Activated CD4-positive, alpha-beta T cell treated with anti-CD3 and anti-CD28 coated beads for 4 hours (primary cell): Measurements from ENCODE around the gene ST6GALNAC3.

ENCODE experiments used
- DNase-seq, 2 donors: peaks; one replicate each; pipeline ENCODE4 v3.0.0-alpha.2; 2020

The ST6GALNAC3 gene

DNA sequence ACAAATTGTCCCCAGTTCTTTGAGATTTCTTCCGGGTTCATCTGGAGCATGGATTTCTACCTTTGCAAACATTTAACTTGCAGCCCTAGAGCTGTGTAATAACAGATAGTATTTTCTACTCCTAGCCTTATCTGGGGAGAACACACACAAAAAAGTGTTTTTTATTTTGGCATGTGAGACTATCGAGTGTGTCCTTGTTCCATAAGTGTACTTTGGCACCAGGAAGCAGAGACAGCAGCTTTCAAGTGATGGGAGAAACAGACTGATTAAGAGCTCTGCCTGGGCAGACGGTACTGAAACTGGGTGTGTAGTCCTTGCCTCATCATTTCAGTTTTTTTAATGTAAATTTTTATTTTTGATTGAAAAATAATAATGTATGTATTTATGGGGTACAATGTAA lies 297.4 kb downstream of the ST6GALNAC3 start:
- DNase-seq = no peak

DNA sequence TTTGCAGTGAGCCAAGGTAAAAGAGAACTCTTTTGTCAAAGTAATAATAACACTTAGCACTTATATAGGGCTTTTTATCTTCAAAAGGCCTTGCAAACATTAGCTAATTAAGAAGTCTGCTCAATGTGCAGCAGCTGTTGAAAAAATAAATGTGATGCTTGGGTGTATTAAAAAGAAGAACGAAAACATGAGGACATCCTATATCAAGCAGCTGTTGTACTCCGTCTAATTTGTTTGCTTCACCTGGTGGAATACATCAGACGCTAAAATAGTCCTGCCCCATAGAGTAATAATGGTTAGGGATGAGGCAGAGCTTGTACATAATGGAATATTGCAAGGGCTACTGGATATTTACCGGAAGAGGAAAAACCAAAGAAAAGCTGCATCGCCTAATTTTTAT lies 299.5 kb downstream of the ST6GALNAC3 start:
- no peak for DNase-seq

DNA sequence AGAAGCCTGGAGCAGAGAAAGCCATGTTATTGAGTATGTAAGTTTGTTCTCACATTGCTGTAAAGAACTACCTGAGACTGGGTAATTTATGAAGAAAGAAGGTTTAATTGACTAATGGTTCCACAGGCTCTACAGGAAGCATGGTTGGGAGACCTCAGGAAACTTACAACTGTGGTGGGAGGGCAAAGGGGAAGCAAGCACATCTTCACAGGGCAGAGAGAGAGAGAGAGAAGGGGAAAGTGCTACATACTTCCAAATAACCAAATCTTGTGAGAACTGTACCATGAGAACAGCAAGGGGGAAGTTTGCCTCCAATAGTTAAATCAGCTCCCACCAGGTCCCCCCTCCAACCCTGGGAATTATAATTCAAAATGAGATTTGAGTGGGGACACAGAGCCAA lies 302.7 kb downstream of the ST6GALNAC3 start:
- no peak for DNase-seq

DNA sequence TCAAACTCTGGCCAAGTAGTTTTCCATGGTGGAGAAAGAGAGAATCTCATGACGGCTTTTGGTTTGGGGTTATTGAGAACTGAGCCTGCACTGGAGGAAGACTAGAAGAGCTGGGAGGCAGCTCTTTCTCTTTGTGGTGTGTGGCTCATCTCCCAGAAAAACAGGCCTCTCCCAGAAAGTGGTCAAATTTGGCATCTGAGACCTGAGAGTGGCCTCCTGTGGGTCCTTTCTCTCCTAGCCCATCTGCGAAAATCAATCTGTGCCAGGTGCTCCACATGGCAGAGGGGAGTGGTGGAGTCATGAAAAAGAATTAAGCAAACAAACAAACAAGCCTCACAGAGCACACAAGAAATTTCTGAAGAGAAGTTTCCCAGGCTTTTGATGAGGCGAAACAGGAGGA lies 305.0 kb downstream of the ST6GALNAC3 start:
- no peak for DNase-seq

GRCh38 chr1:76381450-76382097 lies 307.0 kb downstream of the ST6GALNAC3 start:
- no peak for DNase-seq

- DNase-seq = no peak
These were observed 313.7 kb downstream of the ST6GALNAC3 start for GRCh38 chr1:76388261-76388660.

GRCh38 chr1:76390456-76390855 lies 315.9 kb downstream of the ST6GALNAC3 start:
- DNase-seq = no peak

DNA sequence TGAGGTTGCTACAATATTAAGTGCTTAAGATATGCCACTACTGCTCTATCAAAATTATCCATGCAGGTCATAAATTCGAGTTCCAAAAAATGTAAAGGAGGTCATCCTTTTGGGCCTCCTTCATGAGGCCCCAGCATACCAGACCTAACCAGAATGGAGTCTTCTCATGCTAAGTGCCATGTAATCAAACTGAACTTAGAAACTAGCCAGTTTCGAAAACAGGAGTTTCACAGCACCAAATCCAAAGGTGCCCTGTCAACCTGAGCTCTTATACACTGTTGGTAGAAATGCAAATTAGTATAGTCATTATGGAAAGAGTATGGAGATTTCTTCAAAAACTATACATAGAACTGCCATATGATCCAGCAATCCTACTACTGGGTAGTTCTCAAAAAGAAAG lies 320.5 kb downstream of the ST6GALNAC3 start:
- DNase-seq = no peak

- no peak for DNase-seq
These were observed 327.6 kb downstream of the ST6GALNAC3 start for GRCh38 chr1:76402128-76402527.

DNA sequence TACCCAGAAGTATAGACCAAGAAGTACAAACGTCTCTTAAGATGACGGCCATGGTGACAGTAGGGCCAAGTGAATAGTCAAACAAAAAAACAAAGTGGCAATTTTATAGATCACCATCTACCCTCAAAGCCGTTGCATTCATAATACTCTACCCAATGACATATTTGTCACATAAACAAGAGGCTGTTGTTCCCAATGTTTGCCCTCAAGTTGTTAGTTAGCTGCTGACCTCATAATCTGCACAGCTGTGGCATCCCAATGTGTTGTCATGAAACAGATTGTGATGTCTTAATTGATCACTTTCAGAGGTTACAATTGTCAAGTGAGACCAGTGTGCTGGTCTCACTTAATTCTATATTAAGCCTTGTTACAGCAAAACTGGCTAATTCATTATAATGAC lies 333.8 kb downstream of the ST6GALNAC3 start:
- no peak for DNase-seq

DNA sequence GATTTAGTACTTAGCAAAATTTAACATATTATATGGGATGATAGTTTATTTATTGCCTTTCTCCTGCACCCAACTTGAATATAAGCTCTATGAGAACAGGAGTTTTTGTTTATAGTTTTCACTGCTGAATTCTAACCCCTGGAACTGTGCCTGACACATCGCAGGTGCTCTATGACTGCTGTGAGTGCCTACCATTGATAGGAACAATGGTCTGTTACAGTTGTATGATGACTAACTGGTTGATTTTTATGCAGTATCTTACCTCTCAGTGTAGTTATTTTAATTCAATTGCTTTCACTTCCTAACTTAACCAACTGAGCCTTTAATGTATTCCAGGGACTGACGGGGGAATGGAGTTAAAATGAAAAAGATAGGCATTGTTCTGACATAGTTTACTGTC lies 336.0 kb downstream of the ST6GALNAC3 start:
- DNase-seq = no peak

- no peak for DNase-seq
These were observed 344.0 kb downstream of the ST6GALNAC3 start for GRCh38 chr1:76418531-76418930.

DNA sequence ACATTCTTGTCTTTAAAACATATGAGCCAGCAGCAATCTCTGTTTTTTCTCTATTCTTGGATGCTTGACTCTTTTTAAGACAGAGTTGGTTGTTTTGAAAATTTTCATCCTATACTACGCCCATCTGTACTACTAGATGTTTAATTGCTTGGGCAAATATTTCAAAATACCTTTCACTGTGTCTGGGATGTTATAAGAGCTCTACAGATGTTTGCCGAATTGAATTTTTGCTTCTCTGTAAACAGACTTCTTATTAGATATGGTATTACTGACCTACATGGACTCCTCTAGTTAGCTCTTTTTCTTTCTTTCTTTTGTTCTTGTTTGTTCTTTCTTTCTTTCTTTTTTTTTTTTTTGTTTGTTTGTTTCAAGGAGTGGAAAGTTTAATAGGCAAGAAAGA lies 345.1 kb downstream of the ST6GALNAC3 start:
- DNase-seq = no peak

GRCh38 chr1:76425201-76426145 lies 350.9 kb downstream of the ST6GALNAC3 start:
- no peak for DNase-seq

GRCh38 chr1:76426606-76427005 lies 352.1 kb downstream of the ST6GALNAC3 start:
- no peak for DNase-seq

DNA sequence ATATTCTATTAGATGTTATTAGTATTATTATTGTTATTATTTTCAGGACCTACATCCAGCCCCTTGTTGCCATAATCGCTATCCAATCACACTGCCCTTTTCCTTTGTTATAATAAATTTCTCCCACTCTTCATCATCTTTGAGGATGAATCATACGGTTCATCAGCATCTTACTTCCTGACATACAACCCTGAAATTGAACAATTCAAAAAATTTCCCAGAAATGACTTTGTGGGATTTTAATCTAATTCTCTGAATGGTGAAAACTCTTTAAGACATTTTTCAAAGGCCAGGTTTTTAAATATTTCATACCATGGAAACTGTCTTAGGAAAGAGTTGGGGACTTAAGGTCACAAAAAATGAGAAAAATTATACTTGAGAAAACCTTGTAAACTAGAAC lies 353.5 kb downstream of the ST6GALNAC3 start:
- no peak for DNase-seq

GRCh38 chr1:76430531-76430930 lies 356.0 kb downstream of the ST6GALNAC3 start:
- no peak for DNase-seq

DNA sequence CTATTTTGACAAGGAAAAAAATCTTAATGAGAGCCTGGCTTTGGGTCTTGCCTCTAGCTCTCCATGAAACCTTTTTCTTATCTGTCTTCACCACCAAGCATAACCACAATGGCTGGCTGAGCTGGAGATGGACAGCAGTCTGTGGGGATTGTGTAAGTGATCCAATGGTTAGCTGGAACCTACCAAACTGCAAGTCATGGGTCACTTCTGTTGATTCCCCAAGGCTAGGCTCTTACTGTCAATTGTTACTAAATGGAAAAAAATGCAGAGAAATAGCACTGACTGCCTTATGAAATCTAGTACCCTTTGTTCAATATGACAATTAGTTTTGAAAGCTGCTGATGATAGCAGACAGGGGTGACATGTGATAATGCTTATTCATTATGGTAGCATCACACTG lies 359.0 kb downstream of the ST6GALNAC3 start:
- no peak for DNase-seq

DNA sequence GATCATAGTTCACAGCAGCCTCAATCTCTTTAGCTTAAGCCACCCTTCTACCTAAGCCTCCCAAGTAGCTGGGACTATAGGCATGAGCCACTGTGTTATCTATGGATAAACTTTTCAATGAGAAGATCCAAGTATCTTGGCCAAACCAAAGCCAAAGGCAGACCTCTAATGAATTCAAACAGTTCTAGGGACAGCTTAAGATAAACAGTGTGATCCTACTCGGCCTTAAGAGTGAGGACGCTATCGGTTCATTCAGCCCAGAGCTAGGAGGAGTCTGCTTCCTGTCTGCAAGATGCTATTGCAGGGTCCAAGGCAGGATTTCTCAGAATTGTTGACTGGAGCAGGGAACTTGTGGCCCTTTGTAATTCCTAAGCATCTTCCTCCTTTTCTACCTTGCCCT lies 368.7 kb downstream of the ST6GALNAC3 start:
- no peak for DNase-seq

DNA sequence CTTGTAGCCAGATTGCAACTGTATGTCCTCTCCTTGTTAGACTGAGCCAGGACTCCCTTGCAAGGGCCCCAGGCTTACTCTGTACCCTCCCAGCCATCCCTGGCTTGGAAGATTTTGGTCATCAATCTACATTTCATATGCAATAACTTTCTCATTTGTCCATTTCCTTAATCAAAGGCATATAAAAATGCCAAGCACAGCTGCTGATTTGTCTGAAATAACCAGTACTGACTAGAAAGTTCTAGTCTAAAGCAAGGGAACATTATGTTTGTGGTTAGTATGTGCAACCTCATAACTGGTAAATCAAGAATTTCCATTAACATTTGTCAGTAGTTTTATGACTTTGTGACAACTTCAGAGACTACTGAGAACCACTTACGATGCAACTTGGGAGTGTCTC lies 370.2 kb downstream of the ST6GALNAC3 start:
- no peak for DNase-seq

- DNase-seq = no peak
These were observed 375.7 kb downstream of the ST6GALNAC3 start for GRCh38 chr1:76450229-76450628.

- no peak for DNase-seq
These were observed 388.7 kb downstream of the ST6GALNAC3 start for GRCh38 chr1:76463278-76463677.

DNA sequence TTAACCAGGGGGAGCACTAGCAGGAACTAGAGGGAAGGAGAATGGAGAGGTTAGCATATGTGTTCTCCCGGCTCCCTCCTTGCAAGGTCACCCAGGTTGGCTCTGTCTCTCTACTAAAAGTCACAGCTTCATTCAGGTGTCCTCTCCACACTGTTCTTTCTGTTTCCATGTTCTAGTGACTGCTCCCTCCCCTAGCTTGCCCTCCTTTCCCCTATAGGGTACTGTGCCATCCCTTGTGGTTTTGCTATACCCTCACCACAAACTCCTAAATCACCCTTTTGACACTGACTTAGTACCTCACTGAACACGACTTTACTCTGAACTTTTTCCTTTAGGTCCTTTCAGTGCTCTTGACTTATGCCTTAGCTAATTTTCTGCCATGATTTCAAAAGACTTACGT lies 389.3 kb downstream of the ST6GALNAC3 start:
- DNase-seq = no peak

GRCh38 chr1:76465030-76465429 lies 390.5 kb downstream of the ST6GALNAC3 start:
- no peak for DNase-seq
